SK-N-SH (cell line): Measurements from ENCODE around the gene TMEM72.

Source experiments
- CTCF ChIP-seq: fragments of 200-600 bp; sonication (generic); IDR thresholded peaks from 2 replicates; pipeline ENCODE4 v1.6.1; 2017; ENCODE audit warnings: antibody characterized with exemption, mild to moderate bottlenecking, moderate library complexity
- MAX ChIP-seq: IDR thresholded peaks from 2 replicates; pipeline ENCODE4 v1.4.0; 2012; ENCODE audit warnings: low read depth
- POLR2AphosphoS5 ChIP-seq: IDR thresholded peaks from 2 replicates; pipeline ENCODE4 v1.6.1; 2012; ENCODE audit warnings: low read depth, low read length
- SMC3 ChIP-seq: IDR thresholded peaks from 2 replicates; pipeline ENCODE4 v1.6.1; 2012; ENCODE audit warnings: low read depth, low read length, improper control_type of control experiment
- YY1 ChIP-seq: IDR thresholded peaks from 2 replicates; pipeline ENCODE4 v1.4.0; 2012; ENCODE audit warnings: low read depth, mild to moderate bottlenecking

DNA sequence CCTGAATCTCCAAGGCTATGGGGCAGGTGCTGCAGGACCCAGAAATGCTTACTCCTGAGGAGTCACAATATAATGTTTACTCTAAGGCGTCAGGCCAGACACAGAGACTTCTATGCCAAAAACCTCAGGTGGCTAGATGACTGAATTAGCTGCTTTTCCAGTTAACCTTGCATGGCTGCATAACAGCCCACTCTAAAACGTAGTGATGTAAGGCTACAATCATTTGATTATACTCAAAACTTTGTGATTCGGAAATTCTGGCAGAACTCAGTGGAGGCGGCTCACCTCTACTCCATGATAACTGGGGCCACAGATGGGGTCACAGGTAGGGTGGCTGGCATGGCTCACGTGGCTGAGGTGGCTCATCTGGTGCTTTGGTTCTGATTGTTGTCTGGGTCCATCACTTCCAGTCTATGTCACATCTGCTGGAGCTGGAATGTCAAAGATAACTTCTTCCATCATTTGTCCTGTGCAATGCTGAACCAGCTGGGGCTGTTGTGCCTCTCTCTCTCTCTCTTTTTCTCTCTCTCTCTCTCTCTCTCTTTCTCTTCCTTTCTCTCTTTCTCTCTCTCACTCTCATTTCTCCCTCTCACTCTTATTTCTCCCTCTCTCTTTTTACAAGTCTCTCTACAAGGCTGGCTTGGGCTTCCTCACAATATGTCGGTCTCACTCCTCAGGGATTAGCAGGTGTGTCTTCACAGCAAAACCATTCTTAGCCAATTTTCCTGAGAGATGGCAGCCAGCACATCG is 11.8 kb downstream of the TMEM72 start:
- TF ChIP-seq CTCF (no peak), YY1 (no peak), POLR2AphosphoS5 (no peak), SMC3 (no peak), MAX (no peak)
